HL-60 (cell line): Measurements from ENCODE around the gene AP2A1.

Source experiments
- DNase-seq, 2 experiments: peaks; one replicate each; pipeline ENCODE4 v3.0.0-alpha.2; 2010 to 2020; ENCODE audit warnings: low read depth in 1 of 2, low spot score in 1 of 2
- H3K27ac ChIP-seq: fragments of 250-450 bp; sonication (Bioruptor Pico); replicated peaks from 2 replicates; pipeline ENCODE4 v1.5.1; 2020; ENCODE audit warnings: mild to moderate bottlenecking, moderate library complexity
- H3K27me3 ChIP-seq: fragments of 250-450 bp; sonication (Bioruptor Pico); 2 replicates; pipeline ENCODE4 v1.5.1; 2021; ENCODE audit warnings: mild to moderate bottlenecking, moderate library complexity; ENCODE audit not compliant: insufficient read depth, poor library complexity, severe bottlenecking
- H3K4me3 ChIP-seq: replicated peaks from 2 replicates; pipeline ENCODE4 v1.5.1; 2011; ENCODE audit warnings: mild to moderate bottlenecking, control low read depth, low read length; ENCODE audit not compliant: insufficient read depth
- CTCF ChIP-seq: IDR thresholded peaks from one replicate; pipeline ENCODE4 v1.5.1; 2011; ENCODE audit warnings: low read length, control low read depth, inconsistent platforms; ENCODE audit not compliant: insufficient read depth
- GABPA ChIP-seq: IDR thresholded peaks from 2 replicates; pipeline ENCODE4 v1.6.1; 2012; ENCODE audit warnings: low read depth
- POLR2AphosphoS5 ChIP-seq: IDR thresholded peaks from 2 replicates; pipeline ENCODE4 v1.6.1; 2012; ENCODE audit warnings: low read depth
- REST ChIP-seq: IDR thresholded peaks from 2 replicates; pipeline ENCODE4 v1.6.1; 2012; ENCODE audit warnings: low read depth; ENCODE audit not compliant: insufficient replicate concordance
- SPI1 ChIP-seq: IDR thresholded peaks from 2 replicates; pipeline ENCODE4 v1.6.1; 2012; ENCODE audit warnings: low read depth, mild to moderate bottlenecking, borderline replicate concordance

AP2A1 gene

GRCh38 chr19:49854378-49855263, 87.8 kb downstream of the AP2A1 start:
- no peak for DNase-seq
- H3K27ac ChIP-seq = no peak overlapping the region
- TF ChIP-seq GABPA (no peak), POLR2AphosphoS5 (no peak), CTCF (no peak)
- no peak overlapping the region for H3K4me3 ChIP-seq
- H3K27me3 ChIP-seq = no peaks in the 10 kb centered on the region

GRCh38 chr19:49855277-49855675, 88.5 kb downstream of the AP2A1 start:
- TF ChIP-seq SPI1 (no peak), GABPA (no peak), CTCF (no peak), POLR2AphosphoS5 (no peak), REST (no peak)
- H3K4me3 ChIP-seq = no peak overlapping the region
- no peak overlapping the region for H3K27ac ChIP-seq
- H3K27me3 ChIP-seq = no peaks in the 10 kb centered on the region
- DNase-seq = no peak

- H3K27me3 ChIP-seq = no peaks in the 10 kb centered on the region
- no peak overlapping the region for H3K27ac ChIP-seq
- DNase-seq = no peak
- H3K4me3 ChIP-seq = no peak overlapping the region
- TF ChIP-seq GABPA = no peak
- no peak for TF ChIP-seq CTCF
- TF ChIP-seq SPI1 = no peak
- TF ChIP-seq REST = no peak
- TF ChIP-seq POLR2AphosphoS5 = no peak
Measured at GRCh38 chr19:49855676-49856573, 89.1 kb downstream of the AP2A1 start.
